ENCODE data around the gene SLC9A9. TPM values are rescaled to one million over a fixed set of nuclear protein-coding genes. Genes with fewer than 3 reads are reported as not detected.

SLC9A9 gene
- polyA plus RNA-seq, 1 donor from 2014 or later, result 0.54 TPM

DNA sequence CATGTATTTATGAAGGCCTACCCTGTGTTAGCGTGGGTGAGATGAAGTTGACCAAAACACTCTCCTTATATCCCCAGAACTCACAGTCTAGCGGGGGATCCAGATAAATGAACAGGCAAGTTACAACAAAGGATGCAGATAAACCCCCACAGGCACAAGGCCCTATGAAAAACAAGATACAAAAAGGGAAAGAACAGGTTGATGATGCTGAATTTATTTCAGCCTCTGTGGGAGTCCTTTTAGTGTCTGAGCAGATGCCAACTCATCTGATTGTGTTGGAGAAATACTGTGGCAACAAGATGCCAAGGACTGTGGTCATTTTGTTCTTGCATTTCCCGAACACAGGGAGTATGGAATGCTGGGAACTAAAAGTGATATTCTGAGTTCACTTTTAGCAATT lies 428.7 kb downstream of the SLC9A9 start:
- H3K9ac ChIP-seq (ENCODE audit: low read length), result no peak overlapping the region
- no peak overlapping the region for H3K27ac ChIP-seq (ENCODE audit: low read length)
- H3K9me3 ChIP-seq (ENCODE audit: low read length), result no peaks in the 10 kb centered on the region
- H3K4me3 ChIP-seq (ENCODE audit: low read length), result no peak overlapping the region
- H3K36me3 ChIP-seq (ENCODE audit: insufficient read depth, low read length), result no peaks in the 10 kb centered on the region
- TF ChIP-seq, protein P1, sequence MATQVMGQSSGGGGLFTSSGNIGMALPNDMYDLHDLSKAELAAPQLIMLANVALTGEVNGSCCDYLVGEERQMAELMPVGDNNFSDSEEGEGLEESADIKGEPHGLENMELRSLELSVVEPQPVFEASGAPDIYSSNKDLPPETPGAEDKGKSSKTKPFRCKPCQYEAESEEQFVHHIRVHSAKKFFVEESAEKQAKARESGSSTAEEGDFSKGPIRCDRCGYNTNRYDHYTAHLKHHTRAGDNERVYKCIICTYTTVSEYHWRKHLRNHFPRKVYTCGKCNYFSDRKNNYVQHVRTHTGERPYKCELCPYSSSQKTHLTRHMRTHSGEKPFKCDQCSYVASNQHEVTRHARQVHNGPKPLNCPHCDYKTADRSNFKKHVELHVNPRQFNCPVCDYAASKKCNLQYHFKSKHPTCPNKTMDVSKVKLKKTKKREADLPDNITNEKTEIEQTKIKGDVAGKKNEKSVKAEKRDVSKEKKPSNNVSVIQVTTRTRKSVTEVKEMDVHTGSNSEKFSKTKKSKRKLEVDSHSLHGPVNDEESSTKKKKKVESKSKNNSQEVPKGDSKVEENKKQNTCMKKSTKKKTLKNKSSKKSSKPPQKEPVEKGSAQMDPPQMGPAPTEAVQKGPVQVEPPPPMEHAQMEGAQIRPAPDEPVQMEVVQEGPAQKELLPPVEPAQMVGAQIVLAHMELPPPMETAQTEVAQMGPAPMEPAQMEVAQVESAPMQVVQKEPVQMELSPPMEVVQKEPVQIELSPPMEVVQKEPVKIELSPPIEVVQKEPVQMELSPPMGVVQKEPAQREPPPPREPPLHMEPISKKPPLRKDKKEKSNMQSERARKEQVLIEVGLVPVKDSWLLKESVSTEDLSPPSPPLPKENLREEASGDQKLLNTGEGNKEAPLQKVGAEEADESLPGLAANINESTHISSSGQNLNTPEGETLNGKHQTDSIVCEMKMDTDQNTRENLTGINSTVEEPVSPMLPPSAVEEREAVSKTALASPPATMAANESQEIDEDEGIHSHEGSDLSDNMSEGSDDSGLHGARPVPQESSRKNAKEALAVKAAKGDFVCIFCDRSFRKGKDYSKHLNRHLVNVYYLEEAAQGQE (IDR thresholded peaks at IDR 0.05; ENCODE audit: borderline replicate concordance), result no peak
- TF ChIP-seq EP300 (conservative IDR thresholded peaks at IDR 0.05; ENCODE audit: poor library complexity, severe bottlenecking) (no peak), MXI1 (conservative IDR thresholded peaks at IDR 0.05; ENCODE audit: poor library complexity, severe bottlenecking) (no peak), RAD21 (conservative IDR thresholded peaks at IDR 0.05) (no peak), EZH2 (IDR thresholded peaks at IDR 0.05; ENCODE audit: borderline replicate concordance, insufficient read depth, low read length, poor library complexity, severe bottlenecking) (no peak), POLR2AphosphoS5 (IDR thresholded peaks at IDR 0.05) (no peak), TAF1 (IDR thresholded peaks at IDR 0.05; ENCODE audit: low read depth) (no peak), SMC3 (conservative IDR thresholded peaks at IDR 0.05; ENCODE audit: poor library complexity) (no peak), CTCF (IDR thresholded peaks at IDR 0.05; ENCODE audit: poor library complexity, severe bottlenecking) (no peak)
- H3K9me2 ChIP-seq (ENCODE audit: insufficient read depth, low read length), result no peaks in the 10 kb centered on the region
- H4K20me1 ChIP-seq (ENCODE audit: insufficient read depth), result no peaks in the 10 kb centered on the region
- no peak overlapping the region for H2AFZ ChIP-seq (ENCODE audit: low read depth, low read length)
- no peaks in the 10 kb centered on the region for H3F3A ChIP-seq (ENCODE audit: insufficient read depth, low read length, poor library complexity, severe bottlenecking)
- H3K4me2 ChIP-seq (ENCODE audit: low read length), result no peak overlapping the region
- no peaks in the 10 kb centered on the region for H3K79me2 ChIP-seq (replicated peaks; ENCODE audit: insufficient read depth, low read length)
- H3K27me3 ChIP-seq (ENCODE audit: insufficient read depth, low read depth, low read length), result no peaks in the 10 kb centered on the region

DNA sequence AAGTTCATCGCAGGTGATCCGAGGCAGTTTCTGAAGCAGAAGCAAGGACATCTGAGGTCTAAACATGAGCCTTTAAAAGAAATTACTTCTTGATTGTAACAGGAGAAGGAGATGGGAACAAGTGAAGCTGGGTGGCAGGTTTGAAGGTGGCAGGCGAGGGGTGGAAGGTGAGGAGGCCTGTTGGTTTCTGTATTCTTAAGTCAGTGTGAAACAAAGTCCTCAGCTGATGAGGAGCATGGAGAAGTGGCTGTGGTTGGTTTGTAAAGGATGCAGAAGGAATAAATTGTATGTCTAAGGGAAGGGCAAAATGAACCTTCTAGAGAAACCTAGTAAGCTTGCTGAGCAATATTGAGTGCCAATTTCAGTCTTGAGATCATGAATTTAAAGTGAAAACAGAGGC lies 429.9 kb downstream of the SLC9A9 start:
- H3K79me2 ChIP-seq (replicated peaks; ENCODE audit: insufficient read depth, low read length), result no peaks in the 10 kb centered on the region
- H3K27me3 ChIP-seq (ENCODE audit: insufficient read depth, low read depth, low read length), result no peaks in the 10 kb centered on the region
- H3K27ac ChIP-seq (ENCODE audit: low read length), result no peak overlapping the region
- no peaks in the 10 kb centered on the region for H4K20me1 ChIP-seq (ENCODE audit: insufficient read depth)
- no peak overlapping the region for H3K4me3 ChIP-seq (ENCODE audit: low read length)
- H3K9ac ChIP-seq (ENCODE audit: low read length), result no peak overlapping the region
- no peaks in the 10 kb centered on the region for H3K9me3 ChIP-seq (ENCODE audit: low read length)
- no peaks in the 10 kb centered on the region for H3F3A ChIP-seq (ENCODE audit: insufficient read depth, low read length, poor library complexity, severe bottlenecking)
- H2AFZ ChIP-seq (ENCODE audit: low read depth, low read length), result no peak overlapping the region
- H3K36me3 ChIP-seq (ENCODE audit: insufficient read depth, low read length), result no peaks in the 10 kb centered on the region
- H3K9me2 ChIP-seq (ENCODE audit: insufficient read depth, low read length), result no peaks in the 10 kb centered on the region
- H3K4me2 ChIP-seq (ENCODE audit: low read length), result no peak overlapping the region
- TF ChIP-seq CTCF (IDR thresholded peaks at IDR 0.05; ENCODE audit: poor library complexity, severe bottlenecking) (no peak), EP300 (conservative IDR thresholded peaks at IDR 0.05; ENCODE audit: poor library complexity, severe bottlenecking) (no peak), SMC3 (conservative IDR thresholded peaks at IDR 0.05; ENCODE audit: poor library complexity) (no peak)
- TF ChIP-seq, protein P1 (IDR thresholded peaks at IDR 0.05; ENCODE audit: borderline replicate concordance), result no peak
